ENCODE measurements around the gene COL4A3.
"Not testable (repeated sequence)": the region's sequence is repeated elsewhere in the genome, so short reads cannot be mapped to it uniquely, and the experiment has no call there.

The COL4A3 gene

GRCh38 chr2:227160164-227160563 is 4.3 kb upstream of the COL4A3 start:
- DNase-seq (ENCODE audit: low read depth), result no peak

- DNase-seq (ENCODE audit: low read depth), result no peak
These were observed 2.5 kb upstream of the COL4A3 start for GRCh38 chr2:227161947-227162346.

GRCh38 chr2:227163485-227163997 is 883 bp upstream of the COL4A3 start:
- no peak for DNase-seq (ENCODE audit: low read depth)

- no peak for DNase-seq (ENCODE audit: low read depth)
These were observed 403 bp downstream of the COL4A3 start for GRCh38 chr2:227164763-227165291.

- not testable (repeated sequence) for DNase-seq (ENCODE audit: low read depth)
These were observed 7.4 kb downstream of the COL4A3 start for GRCh38 chr2:227171779-227172178.

GRCh38 chr2:227177592-227178336 is 13.3 kb downstream of the COL4A3 start:
- no peak for DNase-seq (ENCODE audit: low read depth)

- no peak for DNase-seq (ENCODE audit: low read depth)
These were observed 15.7 kb downstream of the COL4A3 start for GRCh38 chr2:227179988-227180685.

- no peak for DNase-seq (ENCODE audit: low read depth)
These were observed 16.3 kb downstream of the COL4A3 start for GRCh38 chr2:227180770-227181169.

GRCh38 chr2:227182765-227183164 is 18.3 kb downstream of the COL4A3 start:
- no peak for DNase-seq (ENCODE audit: low read depth)

GRCh38 chr2:227183657-227184367 is 19.4 kb downstream of the COL4A3 start:
- no peak for DNase-seq (ENCODE audit: low read depth)

GRCh38 chr2:227185615-227186232 is 21.3 kb downstream of the COL4A3 start:
- no peak for DNase-seq (ENCODE audit: low read depth)

GRCh38 chr2:227186751-227187150 is 22.3 kb downstream of the COL4A3 start:
- DNase-seq (ENCODE audit: low read depth), result no peak

- peak; percentile 48 for DNase-seq (ENCODE audit: low read depth)
These were observed 23.9 kb downstream of the COL4A3 start for GRCh38 chr2:227188292-227188691.

GRCh38 chr2:227191367-227191766 is 26.9 kb downstream of the COL4A3 start:
- no peak for DNase-seq (ENCODE audit: low read depth)

- DNase-seq (ENCODE audit: low read depth), result no peak
These were observed 28.1 kb downstream of the COL4A3 start for GRCh38 chr2:227192491-227192890.

- no peak for DNase-seq (ENCODE audit: low read depth)
These were observed 29.8 kb downstream of the COL4A3 start for GRCh38 chr2:227194219-227194618.

- DNase-seq (ENCODE audit: low read depth), result no peak
These were observed 34.4 kb downstream of the COL4A3 start for GRCh38 chr2:227198866-227199265.

- no peak for DNase-seq (ENCODE audit: low read depth)
These were observed 37.3 kb downstream of the COL4A3 start for GRCh38 chr2:227201771-227202170.

GRCh38 chr2:227204452-227204851 is 40.0 kb downstream of the COL4A3 start:
- no peak for DNase-seq (ENCODE audit: low read depth)

- peak; percentile 8 for DNase-seq (ENCODE audit: low read depth)
These were observed 41.3 kb downstream of the COL4A3 start for GRCh38 chr2:227205701-227206100.

GRCh38 chr2:227206406-227206805 is 42.0 kb downstream of the COL4A3 start:
- DNase-seq (ENCODE audit: low read depth), result no peak

- no peak for DNase-seq (ENCODE audit: low read depth)
These were observed 43.1 kb downstream of the COL4A3 start for GRCh38 chr2:227207573-227207972.

Data from amniotic epithelial cell (primary cell).